Stimulated activated CD4-positive, alpha-beta T cell treated with anti-CD3 and anti-CD28 coated beads, Interleukin-15, amount 100 ng/mL, for 1 hour (primary cell): ENCODE data around the gene PLCB1.
"Not testable (repeated sequence)": the region's sequence is repeated elsewhere in the genome, so short reads cannot be mapped to it uniquely, and the experiment has no call there.

Source experiments
- DNase-seq, 2 donors: peaks; one replicate each; pipeline ENCODE4 v3.0.0-alpha.2; 2020; ENCODE audit warnings: low read depth in 1 of 2, low spot score in 1 of 2

PLCB1 gene

DNA sequence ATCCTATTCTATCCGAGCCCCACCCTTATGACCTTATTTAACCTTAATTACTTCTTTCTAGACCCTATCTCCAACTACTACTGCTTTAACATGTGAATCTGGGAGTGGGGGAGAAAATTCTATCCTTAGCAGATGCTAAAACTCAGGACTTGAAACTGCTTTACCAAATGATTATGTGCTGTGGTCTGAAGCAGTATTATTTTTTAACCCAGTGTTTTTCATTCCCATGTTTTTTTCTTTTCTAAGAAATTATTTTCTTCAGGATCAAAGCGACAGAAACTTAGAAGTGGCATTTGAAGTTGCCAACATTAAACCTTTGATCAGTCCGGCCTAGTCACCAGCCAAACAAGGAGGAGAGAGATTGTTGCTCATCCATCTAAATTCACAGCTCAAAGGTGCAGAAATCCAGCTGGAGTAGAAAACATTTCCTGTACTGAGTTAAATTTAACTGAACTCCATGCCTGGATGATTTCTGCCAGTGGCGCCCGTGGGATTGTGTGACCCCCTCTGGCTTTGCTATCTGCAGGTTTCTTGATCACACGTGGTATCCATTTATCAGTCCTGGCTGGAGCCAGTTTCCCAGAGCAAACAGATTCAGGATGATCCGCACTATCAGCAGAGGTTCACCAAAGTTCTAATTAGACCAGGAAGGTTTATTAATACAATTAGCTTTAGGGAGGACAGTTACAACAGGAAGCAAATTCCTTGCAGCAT, 300.5 kb downstream of the PLCB1 start:
- DNase-seq: no peak

DNA sequence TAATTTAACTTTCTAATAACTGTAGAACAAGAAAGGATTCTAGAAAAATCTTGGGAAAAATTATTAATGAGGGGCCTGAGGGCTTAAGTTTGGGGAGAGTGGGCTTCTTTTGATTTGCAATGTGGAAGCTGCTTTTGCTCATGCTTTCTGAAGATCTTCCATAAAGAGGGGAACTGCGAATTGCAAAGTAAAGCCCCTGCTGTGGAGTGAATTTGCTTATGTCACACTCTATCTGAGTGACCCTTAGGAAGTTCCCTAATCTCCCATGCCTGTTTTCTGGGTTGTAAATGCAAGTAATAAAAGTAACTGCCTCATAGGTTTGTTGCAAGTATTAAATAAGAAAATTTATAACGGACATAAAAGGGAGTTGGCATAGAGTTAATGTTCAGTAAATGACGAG, 301.2 kb downstream of the PLCB1 start:
- DNase-seq: no peak

DNA sequence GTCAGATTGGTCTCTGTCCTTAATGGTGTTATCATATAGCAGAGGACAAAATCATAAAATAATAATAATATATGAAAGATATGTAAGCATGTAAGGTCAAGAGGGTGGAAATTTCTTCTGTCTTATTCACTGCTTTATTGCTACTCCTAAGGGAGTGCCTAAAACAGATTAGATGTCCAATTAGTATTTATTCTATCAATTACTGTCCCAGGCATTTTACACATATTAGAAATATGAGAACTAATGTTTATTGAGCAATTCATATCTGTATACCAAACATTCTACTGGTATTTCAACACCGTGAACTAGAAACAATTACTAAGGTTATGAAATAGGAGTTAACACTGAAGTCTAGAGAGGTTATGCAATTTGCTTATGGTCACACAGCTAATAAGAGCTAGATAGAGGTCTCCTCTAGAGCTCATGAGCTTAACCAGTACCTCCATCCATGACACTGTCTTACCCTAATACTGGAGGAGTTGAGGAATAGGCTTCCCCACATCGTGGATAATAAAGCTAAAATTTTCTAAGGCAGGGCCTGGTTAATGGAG, 302.3 kb downstream of the PLCB1 start:
- DNase-seq: no peak

DNA sequence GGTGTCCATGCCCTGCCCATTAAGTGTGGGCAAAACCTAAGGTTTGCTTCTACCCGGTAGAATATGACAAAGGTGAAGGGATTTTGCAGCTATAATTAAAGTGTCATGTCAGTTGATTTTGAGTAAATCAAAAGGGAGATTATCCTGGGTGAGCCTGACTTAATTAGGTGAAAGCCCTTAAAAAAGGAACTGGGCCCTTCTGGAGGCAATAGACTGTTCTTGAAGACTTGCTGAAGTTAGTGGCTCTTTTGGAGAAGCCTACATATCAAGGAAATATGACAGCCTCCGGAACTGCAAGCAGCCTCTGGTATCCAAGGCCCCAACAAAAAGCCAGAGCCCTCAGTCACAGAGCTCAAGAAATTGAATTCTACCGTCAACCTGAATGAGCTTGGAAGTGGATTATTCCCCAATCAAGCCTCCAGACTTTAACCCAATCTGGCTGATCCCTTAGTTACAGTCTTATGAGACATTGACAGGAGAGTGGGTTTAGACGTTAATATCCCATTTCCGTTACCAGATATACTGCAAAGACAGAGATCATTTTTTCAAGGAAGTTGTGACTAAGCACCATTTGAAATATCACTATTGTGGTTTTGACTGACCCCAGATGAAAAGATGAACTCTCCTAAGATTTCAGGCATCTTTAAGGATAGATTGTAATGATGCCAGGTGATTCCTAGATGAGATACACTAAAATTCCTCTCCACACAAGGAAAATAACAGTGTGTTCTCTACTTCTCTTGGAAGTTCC, 303.4 kb downstream of the PLCB1 start:
- no peak for DNase-seq

DNA sequence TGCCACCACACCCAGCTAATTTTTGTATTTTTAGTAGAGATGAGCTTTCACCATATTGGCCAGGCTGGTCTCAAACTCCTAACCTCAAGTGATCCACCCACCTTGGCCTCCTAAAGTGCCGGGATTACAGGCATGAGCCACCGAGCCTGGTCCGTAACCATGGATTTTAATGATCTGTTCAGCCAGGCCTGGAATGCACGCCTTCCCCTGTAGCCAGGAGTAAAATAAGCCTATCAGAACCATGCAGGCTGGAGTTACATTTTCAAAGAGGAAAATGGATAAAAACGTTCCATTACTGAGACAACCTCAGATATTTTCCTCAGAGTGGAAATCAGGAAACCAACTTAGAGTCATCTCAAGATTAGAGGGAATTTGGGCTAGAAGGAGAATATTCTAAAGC, 304.9 kb downstream of the PLCB1 start:
- DNase-seq: not testable (repeated sequence)

DNA sequence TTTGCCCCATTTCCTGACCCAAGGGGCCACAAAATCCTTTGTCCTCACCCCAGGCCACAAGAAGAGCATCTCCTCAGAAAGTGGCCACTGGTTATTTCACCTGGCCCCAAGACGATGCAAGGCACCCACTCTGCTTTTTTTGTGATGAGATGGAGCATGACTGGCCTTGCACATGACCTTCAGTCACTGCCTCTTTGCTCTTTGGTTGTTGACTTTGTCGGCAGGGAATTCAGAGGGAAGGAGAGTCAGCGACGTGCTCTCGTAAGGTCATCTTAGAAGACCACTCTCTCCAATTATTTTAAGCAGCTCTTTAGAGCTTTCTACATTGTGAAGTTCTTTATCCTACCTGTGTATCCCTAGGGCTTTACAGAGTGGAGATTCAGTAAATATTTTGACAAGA, 306.7 kb downstream of the PLCB1 start:
- DNase-seq: no peak

DNA sequence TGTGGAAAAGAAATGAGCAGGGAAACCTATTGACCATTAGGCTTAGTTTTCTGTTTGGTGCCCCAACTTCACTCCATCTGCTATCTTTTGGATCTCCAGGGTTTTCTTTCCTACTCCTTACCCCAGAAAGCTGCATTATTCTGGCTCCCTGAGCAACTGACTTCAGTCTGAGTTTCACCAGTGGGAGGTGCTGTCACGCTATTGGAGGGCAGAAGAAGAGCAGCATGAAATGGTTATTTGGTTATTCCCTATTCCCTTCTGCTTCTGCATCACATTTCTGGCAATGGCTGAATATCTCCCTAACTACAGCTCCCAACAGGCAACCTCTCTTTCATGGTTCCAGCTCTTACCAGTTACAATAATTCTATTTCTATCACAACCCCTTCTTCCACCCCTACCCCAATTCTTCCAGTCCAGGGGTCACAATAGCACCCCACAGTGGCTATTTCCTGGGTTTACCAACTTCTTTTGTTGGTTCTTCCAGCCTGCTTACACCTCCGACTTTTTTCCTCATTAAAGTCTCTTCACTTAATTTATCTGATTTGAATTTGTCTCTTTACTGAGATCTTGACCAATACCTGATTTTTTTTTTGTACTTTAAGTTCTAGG, 311.5 kb downstream of the PLCB1 start:
- no peak for DNase-seq

DNA sequence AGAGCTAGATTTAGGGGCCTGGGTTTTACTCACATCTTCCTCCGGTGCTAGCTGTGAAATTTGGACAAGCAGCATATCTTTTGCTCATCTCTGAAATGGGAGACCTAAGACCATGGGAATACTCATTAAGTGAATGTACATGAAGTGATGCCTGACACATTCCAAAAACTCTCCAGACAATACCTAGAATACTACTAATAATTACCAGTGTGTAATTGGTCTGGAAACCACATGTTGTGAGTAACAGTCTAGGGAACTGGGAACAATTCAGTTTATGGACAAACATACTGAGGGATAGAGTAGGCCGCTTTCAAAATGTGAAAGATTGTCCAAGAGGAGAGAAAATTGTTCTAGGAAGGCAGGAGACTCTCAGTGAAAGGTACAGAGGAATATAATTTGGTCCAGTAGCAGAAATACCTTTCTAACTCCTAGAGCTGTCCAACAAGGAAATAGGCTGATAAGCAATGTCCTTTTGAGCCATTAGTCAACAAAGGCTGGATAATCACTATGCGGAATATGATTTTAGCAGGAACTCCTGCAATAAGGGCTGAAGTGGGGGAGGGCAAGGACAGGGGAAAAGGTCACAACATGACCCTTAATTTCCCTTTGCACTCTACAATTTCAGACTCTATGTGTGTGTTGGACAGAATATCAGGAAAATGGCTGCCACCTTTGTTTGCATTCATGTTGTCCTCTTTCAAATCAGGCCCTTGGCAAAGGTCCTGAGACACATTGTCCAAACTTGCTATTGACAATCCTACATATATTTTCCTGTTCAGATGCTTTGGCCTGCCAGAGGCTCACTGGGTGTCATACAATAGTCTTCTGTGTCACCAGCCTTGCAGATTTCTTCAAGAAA, 315.4 kb downstream of the PLCB1 start:
- DNase-seq: no peak

DNA sequence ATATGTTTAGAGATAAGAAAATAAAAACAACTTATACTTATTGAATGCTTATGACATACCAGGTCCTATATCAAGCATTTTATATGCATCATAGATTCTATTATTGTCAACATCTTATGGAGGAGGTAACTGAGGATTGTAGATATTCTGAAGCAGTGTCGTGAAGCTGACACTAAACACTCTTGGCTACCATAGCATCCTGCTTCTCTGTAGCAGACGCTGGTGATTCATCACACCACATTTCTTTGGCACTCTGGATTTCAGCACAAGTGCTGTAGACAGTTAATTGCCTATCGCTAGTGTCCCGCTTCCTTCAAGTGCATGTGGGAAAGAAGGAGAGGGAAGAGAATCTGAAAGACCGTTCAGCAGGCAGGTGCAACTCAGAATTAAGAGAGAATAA, 317.1 kb downstream of the PLCB1 start:
- no peak for DNase-seq

DNA sequence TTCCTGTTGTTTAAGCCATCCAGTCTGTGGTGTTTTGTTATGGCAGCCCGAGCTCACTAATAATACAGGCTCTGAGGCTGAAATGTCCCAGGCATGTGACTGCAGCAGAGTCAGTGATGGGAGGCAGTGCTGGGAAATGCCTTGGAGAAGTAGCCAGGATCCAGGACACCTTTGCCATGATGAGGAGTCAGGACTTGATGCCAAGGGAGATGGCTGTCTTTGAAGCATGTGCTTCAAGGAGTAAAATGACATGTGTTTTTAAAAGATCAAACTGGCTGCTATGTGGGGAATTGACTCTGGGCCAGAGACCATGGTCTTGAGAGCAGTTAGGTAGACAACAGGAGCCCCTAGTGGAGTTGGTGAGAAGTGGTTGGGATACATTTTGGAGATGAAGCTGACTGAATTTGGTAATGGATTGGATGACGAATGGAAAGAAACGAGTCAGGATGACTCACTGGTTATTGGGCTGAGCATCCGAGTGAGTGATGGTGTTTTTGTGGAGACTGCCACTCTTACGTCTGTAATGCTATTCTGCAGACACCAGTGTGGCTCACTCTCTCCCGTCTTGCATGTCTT, 322.2 kb downstream of the PLCB1 start:
- DNase-seq: no peak

DNA sequence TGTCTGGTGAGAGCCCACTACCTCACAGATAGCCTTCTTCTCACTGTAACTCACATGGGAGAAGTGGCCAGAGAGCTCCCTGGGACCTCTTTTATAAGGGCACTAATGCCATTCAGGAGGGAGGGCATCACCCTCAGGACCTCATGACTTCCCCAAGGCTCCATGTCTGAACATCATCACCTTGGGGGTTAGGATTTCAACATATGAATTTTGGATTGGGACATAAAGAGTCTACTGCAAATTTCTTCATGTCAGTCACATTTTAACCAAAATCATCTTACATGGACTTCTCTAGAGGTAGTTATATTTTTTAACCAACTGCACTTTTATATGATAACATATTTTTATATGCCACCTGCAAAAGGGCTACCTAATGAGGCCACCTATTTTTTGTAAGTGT, 324.7 kb downstream of the PLCB1 start:
- DNase-seq: no peak

DNA sequence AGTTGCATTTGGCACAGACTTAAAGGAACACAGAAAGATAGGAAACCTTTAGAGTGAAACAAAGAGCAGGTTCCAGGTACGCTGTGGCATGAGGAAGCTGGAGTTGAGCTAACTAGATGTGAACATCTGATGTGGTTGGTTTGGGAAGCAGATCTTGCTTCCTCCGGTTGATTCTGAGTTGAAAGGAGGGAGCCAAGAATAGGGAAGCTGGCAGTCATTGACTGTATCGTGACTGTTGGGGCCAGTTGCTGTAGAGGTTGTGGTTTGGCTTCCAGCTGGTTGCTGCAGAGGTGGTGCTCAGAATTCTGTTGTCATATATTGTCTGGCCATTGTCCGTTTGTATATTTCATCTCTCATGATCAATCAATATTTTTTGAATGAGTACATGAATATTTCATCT, 325.9 kb downstream of the PLCB1 start:
- no peak for DNase-seq

DNA sequence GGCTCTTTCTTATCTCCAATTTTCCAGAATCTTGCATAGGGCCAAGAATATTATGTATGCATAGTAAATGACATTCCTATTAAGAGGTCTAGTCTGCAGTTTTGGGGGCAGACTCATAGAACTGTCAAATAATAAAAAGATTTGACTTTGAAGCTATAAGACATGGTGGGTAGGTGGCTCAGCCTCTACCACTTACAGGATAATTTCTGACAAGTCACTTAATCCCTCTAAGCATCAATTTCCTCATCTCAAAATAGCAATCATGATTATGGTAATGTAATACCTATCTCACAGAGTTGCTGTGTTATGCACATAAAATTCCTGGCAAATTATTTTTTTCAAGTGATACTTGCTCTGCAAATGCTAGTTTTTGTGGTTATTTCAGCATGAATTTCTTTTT, 329.1 kb downstream of the PLCB1 start:
- no peak for DNase-seq

DNA sequence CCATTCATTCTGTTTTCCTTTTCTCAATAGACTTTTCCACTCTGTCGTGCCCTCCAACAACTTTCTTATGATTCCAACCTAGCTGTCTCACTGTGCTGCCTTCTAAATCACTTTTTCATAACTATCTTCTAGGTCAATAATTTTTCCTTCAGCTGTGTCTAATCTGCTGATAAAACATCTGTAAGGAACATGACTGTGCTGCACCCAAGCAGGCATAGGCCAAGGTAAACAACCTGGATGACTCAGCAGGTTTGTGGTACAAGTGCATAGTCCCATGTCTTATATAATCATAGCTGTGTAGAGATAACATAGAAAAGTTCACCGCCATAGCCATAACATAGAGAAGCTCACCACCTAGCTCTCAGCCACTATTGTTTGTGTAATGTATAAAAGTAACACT, 332.3 kb downstream of the PLCB1 start:
- no peak for DNase-seq

DNA sequence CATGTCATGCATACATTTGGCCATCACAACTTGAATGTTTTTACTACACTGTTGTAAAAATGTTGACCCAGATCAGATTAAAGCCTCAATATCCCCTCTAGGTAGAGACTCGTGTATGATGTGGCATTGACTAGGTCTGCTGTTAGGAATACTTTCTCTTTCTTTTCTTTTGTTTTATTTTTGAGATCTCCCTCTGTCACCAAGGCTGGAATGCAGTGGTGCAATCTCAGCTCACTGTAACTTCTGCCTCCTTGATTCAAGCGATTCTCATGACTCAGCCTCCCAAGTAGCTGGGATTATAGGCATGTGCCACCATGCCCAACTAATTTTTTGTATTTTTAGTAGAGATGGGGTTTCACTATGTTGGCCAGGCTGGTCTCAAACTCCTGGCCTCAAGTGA, 334.7 kb downstream of the PLCB1 start:
- DNase-seq: not testable (repeated sequence)

DNA sequence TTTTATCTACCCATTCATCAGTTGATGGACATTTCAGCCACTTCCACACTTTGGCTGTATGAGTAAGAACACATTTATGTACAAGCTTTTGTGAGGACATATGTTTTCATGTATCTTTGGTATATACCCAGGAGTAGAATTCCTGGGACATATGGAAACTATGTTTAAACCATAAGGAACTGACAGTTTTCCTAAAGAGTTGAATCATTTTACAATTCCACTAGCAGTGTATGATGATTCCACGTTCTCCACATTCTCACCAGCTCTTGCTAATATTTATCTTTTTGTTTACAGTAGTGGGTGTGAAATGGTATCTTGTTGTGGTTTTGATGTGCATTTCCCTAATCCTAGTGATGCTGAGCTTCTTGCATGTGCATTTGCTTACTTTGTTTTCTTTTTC, 338.1 kb downstream of the PLCB1 start:
- no peak for DNase-seq

DNA sequence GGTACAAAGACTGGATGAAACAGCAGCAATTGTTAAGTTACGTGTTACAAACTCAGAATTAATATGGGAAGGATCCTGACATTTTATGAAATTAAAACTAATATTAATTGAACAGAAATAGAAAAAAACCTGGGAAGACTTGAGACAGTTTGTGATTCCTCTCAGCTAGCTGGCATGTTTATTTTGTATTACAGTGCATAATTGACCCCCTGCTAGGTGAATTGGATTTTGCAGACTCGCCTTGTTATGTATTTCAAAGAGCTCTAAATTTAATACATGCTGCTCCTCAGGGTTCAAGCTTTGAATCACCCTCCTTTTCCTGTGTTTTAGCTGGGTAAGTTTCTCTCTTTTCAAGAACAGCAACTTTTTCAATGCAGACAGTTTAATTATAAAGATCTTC, 339.4 kb downstream of the PLCB1 start:
- no peak for DNase-seq

DNA sequence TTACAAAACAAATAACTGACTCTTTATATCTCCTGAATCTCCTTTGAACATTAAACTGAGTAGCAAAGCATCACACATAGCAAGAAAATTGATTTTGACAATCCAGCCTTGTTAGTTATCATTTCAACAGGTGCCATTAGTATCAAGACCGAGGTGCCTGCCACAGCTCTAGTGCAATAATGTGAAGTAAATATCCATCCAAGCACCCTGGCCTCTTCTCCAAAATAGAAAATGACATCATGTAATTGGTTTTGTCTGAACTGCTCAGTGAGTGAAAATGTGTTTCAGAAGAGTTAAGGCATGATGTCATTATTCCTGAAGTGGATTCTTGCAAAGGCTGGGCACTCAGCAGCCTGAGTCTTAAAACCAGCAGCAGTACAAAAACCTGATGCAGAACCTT, 341.4 kb downstream of the PLCB1 start:
- no peak for DNase-seq

DNA sequence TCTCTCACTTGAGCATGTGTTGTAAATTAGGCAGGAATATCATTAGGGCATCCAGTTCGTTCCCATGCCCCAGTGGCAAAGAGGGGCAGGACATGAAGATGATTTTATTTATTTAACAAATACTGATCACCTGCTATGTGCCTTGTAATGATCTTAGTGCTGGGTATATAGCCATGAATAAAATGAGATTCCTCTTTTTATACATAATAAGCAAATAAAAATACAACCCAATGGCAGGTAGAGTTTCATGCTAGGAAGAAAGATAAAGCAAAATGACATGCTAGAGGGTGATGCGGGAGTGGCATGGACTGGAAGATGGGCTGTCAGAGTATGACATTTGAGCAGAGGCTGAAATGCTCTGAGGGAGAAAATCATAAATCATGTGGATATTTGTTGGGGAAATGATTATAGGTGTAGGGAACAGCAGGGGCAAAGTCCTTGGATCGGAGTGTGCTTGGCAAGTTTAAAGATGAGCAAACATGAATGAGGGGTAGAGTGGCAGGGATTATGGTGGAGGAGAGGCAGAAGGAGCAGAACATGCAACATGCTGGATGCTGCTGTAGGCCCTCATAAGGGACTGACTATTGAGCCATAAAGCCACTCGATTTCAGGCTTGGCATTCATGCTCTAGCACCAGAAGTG, 342.1 kb downstream of the PLCB1 start:
- DNase-seq: no peak

DNA sequence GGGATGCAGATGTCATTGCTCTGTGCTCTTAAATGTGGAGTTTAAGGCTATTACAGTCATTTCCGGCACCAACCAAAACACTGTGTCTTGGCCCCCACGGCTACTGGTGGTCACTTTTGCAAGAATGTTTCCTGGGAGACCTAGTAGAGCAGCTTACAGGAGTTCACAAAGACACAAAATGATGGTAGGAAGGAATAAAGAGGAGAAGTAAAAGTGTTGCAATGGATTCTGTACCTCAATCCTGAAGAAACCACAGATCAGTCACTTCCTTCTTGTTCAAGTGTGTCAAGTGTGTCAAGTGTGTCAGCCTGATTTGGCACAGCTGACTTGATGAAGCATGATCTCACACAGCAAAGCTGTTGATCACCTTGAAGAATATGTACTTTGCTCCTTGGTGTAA, 344.0 kb downstream of the PLCB1 start:
- no peak for DNase-seq
